AG10803 (cell line): Measurements from ENCODE around the gene SDCBP2.

Experiments used
- DNase-seq: peaks from one replicate; pipeline ENCODE4 v3.0.0; 2010; ENCODE audit warnings: low read depth
- H3K4me3 ChIP-seq: 2 replicates; pipeline ENCODE4 v1.5.1; 2011; ENCODE audit warnings: mild to moderate bottlenecking, low read length, control low read depth
- TF ChIP-seq, protein P1 (sequence below): conservative IDR thresholded peaks from 2 replicates; pipeline ENCODE4 v1.5.1; 2011; ENCODE audit warnings: mild to moderate bottlenecking, low read length, control low read depth, inconsistent platforms

Gene SDCBP2

DNA sequence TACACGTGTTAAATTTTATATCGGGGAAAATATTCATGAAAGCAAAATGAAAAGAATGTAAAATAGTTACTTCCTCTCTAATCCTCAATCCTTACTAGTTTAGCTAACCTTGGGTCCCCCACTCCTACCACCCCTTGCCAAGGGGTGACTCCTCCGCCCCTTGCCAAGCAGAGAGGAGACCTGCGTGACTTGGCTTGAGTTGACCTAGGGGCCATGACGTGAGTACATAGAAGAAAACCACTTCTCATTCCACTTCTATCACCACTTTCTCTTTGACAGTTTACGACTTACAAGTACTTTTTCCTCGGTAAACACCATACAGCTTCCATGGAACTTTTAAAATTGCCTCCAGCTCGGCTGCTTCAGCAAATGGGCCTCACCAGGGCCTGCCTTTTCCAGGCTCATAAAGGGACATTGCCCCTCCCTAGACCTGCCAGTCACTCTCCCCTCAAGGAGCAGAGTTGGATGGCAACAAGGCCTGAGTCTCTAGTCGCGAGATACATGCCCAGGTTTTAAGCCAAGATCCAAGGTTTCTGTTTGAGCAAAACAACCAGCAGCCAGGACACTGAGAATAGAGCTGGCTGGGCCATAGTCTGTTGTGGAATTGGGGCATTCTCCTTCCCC, 29.9 kb downstream of the SDCBP2 start:
- H3K4me3 ChIP-seq: no peak overlapping the region
- TF ChIP-seq, protein P1, sequence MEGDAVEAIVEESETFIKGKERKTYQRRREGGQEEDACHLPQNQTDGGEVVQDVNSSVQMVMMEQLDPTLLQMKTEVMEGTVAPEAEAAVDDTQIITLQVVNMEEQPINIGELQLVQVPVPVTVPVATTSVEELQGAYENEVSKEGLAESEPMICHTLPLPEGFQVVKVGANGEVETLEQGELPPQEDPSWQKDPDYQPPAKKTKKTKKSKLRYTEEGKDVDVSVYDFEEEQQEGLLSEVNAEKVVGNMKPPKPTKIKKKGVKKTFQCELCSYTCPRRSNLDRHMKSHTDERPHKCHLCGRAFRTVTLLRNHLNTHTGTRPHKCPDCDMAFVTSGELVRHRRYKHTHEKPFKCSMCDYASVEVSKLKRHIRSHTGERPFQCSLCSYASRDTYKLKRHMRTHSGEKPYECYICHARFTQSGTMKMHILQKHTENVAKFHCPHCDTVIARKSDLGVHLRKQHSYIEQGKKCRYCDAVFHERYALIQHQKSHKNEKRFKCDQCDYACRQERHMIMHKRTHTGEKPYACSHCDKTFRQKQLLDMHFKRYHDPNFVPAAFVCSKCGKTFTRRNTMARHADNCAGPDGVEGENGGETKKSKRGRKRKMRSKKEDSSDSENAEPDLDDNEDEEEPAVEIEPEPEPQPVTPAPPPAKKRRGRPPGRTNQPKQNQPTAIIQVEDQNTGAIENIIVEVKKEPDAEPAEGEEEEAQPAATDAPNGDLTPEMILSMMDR: no peak
- no peak for DNase-seq

DNA sequence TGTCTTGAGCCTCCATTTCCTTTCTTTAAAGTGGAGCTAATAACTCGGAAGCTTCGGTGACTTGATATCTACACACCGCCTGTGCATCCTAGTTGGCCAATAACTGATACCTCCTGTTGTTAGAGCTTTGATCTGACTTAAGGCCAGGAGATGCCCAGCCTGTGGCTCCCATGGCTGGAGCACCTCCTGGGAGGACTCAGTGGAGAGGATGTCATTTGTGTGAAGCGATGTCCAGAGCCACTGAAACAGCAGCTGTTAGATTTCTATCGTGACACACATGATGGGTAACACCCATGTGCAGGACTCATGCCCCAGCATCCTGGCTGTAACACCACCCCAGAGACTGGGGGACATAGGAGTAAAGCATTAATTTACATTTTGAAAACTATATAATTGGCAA, 30.8 kb downstream of the SDCBP2 start:
- no peak overlapping the region for H3K4me3 ChIP-seq
- no peak for DNase-seq
- TF ChIP-seq, protein P1: no peak

- DNase-seq: no peak
These were observed 31.5 kb downstream of the SDCBP2 start for GRCh38 chr20:1297486-1297885.

GRCh38 chr20:1296922-1297321, 32.0 kb downstream of the SDCBP2 start:
- no peak for DNase-seq
- no peak overlapping the region for H3K4me3 ChIP-seq
- TF ChIP-seq, protein P1: no peak

More at GRCh38 chr20:1297486-1297885, 31.5 kb downstream of the SDCBP2 start:
- no peak overlapping the region for H3K4me3 ChIP-seq
- TF ChIP-seq, protein P1: no peak

DNA sequence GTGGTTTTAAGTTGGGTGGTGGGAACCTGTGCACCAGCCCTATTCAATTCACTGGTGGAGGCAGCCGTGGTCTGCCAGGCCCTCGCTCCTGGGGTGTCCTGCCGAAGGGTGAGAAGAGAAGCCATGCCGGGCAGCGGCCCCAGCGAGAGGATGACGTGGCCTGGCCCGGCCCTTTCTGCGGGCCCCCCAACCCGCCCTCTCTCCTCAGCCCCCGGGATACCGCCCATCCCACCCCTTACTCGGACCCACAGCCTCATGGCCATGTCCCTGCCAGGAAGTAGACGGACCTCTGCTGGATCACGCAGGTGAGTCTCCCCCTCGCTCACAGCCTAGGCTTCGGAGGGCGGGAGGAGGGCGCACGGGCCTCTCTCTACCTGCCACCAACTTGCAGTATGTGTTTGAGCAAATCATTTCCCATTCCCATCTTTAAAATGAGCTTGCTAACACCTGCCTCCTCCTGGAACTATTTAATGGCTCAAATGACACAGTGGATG, 32.8 kb downstream of the SDCBP2 start:
- TF ChIP-seq, protein P1: no peak
- no peak for DNase-seq
- H3K4me3 ChIP-seq: no peak overlapping the region

GRCh38 chr20:1295276-1295930, 33.5 kb downstream of the SDCBP2 start:
- no peak for DNase-seq
- TF ChIP-seq, protein P1: no peak
- H3K4me3 ChIP-seq: no peak overlapping the region

DNA sequence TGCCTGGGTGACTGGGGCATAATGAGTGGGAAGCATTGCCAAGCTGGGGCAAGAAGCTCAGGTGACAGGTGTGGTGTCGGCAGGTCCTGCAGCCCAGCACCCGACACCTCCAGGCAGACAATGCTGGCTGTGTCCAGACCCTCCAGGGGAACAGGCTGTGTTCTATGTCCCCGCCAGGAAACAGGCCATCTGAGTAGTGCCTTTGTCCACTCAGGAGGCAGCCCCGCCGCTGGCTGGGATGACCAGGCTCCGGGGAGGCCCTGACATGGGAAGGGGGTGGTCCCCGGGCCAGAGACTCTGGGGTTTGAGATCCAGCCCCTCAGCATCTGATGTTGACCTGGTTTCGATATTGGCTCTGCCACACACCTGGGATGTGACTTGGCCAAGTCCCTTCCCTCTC, 34.4 kb downstream of the SDCBP2 start:
- DNase-seq: no peak
- TF ChIP-seq, protein P1: no peak
- no peak overlapping the region for H3K4me3 ChIP-seq
